Panc1 (cell line): ENCODE measurements around the gene P2RX4.

Experiments used
- POLR2AphosphoS5 ChIP-seq: IDR thresholded peaks from 2 replicates; pipeline ENCODE4 v1.6.1; 2012; ENCODE audit warnings: mild to moderate bottlenecking, low read depth, low read length, moderate library complexity
- SIN3A ChIP-seq: IDR thresholded peaks from 2 replicates; pipeline ENCODE4 v1.6.1; 2012; ENCODE audit warnings: low read depth, mild to moderate bottlenecking, low read length, moderate library complexity, borderline replicate concordance; ENCODE audit not compliant: insufficient read depth
- TCF7L2 ChIP-seq: IDR thresholded peaks from 2 replicates; pipeline ENCODE4 v1.6.1; 2011; ENCODE audit warnings: mild to moderate bottlenecking, low read depth, low read length, inconsistent platforms
- TF ChIP-seq, protein P1 (sequence below): fragments of 450-650 bp; IDR thresholded peaks from 2 replicates; pipeline ENCODE4 v1.5.1; 2017; ENCODE audit warnings: mild to moderate bottlenecking

DNA sequence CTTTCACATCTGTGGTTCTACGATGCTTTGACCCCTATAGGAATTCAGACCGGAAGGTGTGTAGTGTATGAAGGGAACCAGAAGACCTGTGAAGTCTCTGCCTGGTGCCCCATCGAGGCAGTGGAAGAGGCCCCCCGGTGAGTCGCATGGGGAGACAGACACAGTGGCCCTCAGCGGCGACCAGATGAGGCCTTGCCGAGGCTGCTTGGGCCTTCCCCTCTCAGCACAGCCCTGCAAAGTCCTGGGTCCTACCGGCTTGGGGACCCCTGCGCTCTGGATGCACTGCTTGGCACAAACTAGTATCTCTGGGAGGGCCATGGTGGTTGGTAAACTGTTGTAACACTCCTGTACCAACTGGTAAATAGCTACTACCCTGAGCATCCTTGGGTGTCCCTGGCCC is 47.5 kb upstream of the P2RX4 start:
- TF ChIP-seq, protein P1, sequence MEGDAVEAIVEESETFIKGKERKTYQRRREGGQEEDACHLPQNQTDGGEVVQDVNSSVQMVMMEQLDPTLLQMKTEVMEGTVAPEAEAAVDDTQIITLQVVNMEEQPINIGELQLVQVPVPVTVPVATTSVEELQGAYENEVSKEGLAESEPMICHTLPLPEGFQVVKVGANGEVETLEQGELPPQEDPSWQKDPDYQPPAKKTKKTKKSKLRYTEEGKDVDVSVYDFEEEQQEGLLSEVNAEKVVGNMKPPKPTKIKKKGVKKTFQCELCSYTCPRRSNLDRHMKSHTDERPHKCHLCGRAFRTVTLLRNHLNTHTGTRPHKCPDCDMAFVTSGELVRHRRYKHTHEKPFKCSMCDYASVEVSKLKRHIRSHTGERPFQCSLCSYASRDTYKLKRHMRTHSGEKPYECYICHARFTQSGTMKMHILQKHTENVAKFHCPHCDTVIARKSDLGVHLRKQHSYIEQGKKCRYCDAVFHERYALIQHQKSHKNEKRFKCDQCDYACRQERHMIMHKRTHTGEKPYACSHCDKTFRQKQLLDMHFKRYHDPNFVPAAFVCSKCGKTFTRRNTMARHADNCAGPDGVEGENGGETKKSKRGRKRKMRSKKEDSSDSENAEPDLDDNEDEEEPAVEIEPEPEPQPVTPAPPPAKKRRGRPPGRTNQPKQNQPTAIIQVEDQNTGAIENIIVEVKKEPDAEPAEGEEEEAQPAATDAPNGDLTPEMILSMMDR, result no peak
- TF ChIP-seq SIN3A (no peak), POLR2AphosphoS5 (no peak), TCF7L2 (no peak)
